Measurements from ENCODE around the gene INSR.

GRCh38 chr19:7069904-7070226 is 224.3 kb downstream of the INSR start:
- no peak for TF ChIP-seq POLR2A (IDR thresholded peaks at IDR 0.05; ENCODE audit: low read length)
- no peak for TF ChIP-seq GATA1 (IDR thresholded peaks at IDR 0.05; ENCODE audit: low read depth, low read length)
